Neural crest cell (in vitro differentiated cells): ENCODE measurements around the gene OR2A12. TPM values are rescaled to one million over a fixed set of nuclear protein-coding genes. Genes with fewer than 3 reads are reported as not detected.

Experiments used
- DNase-seq: peaks from one replicate; pipeline ENCODE4 v3.0.0; 2021; ENCODE audit warnings: low read depth, mixed read lengths, low spot score
- H3K27ac Mint-ChIP-seq: one replicate; pipeline ENCODE4 v1.8.0; 2021; ENCODE audit warnings: mild to moderate bottlenecking, mixed read lengths; ENCODE audit not compliant: unreplicated experiment
- H3K27me3 Mint-ChIP-seq: 2 replicates; pipeline ENCODE4 v1.8.0; 2021; ENCODE audit warnings: low read depth, mild to moderate bottlenecking, mixed read lengths
- H3K36me3 Mint-ChIP-seq: 2 replicates; pipeline ENCODE4 v1.8.0; 2021; ENCODE audit warnings: low read depth, mild to moderate bottlenecking, mixed read lengths
- H3K4me1 Mint-ChIP-seq: 2 replicates; pipeline ENCODE4 v1.8.0; 2021; ENCODE audit warnings: mixed read lengths
- H3K4me3 Mint-ChIP-seq: one replicate; pipeline ENCODE4 v1.8.0; 2021; ENCODE audit warnings: mild to moderate bottlenecking, mixed read lengths
- H3K9me3 Mint-ChIP-seq: 2 replicates; pipeline ENCODE4 v1.8.0; 2021; ENCODE audit warnings: mixed read lengths
- long read RNA-seq: library from polyadenylated mRNA; unstranded; transcript quantifications from one replicate; pipeline ENCODE4 v2.0.0, GENCODE V29; 2020
- total RNA-seq: library from RNA; stranded (reverse); gene quantifications from 2 replicates; pipeline ENCODE4 v1.2.1, GENCODE V29; 2021
- TF ChIP-seq, protein P1 (sequence below): fragments of 200-600 bp; sonication (generic); conservative IDR thresholded peaks from 2 replicates; pipeline ENCODE4 v1.5.0; 2021; ENCODE audit warnings: antibody characterized with exemption, mild to moderate bottlenecking

OR2A12 gene
- total RNA-seq = not detected in 2 replicates
- long read RNA-seq = 0 reads

- Mint-ChIP-seq H3K36me3 (no peaks in the 10 kb centered on the region), H3K9me3 (no peaks in the 10 kb centered on the region), H3K27ac (no peak within 1 kb of the TSS), H3K27me3 (peaks cover 7% of the 10 kb centered on the region), H3K4me3 (no peak within 1 kb of the TSS), H3K4me1 (no peaks in the 10 kb centered on the region)
- DNase-seq = no peak
- TF ChIP-seq, protein P1, sequence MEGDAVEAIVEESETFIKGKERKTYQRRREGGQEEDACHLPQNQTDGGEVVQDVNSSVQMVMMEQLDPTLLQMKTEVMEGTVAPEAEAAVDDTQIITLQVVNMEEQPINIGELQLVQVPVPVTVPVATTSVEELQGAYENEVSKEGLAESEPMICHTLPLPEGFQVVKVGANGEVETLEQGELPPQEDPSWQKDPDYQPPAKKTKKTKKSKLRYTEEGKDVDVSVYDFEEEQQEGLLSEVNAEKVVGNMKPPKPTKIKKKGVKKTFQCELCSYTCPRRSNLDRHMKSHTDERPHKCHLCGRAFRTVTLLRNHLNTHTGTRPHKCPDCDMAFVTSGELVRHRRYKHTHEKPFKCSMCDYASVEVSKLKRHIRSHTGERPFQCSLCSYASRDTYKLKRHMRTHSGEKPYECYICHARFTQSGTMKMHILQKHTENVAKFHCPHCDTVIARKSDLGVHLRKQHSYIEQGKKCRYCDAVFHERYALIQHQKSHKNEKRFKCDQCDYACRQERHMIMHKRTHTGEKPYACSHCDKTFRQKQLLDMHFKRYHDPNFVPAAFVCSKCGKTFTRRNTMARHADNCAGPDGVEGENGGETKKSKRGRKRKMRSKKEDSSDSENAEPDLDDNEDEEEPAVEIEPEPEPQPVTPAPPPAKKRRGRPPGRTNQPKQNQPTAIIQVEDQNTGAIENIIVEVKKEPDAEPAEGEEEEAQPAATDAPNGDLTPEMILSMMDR = no peak
Observed at GRCh38 chr7:144085978-144086377, at the start of gene OR2A12. Gene OR2A12 (plus strand): TSS chr7:144086278. CDS start chr7:144095108, 8,830 bp downstream.

GRCh38 chr7:144036302-144036885 lies 49.7 kb upstream of the OR2A12 start:
- Mint-ChIP-seq H3K27me3 (no peaks in the 10 kb centered on the region), H3K36me3 (no peaks in the 10 kb centered on the region), H3K27ac (no peak overlapping the region), H3K4me1 (no peaks in the 10 kb centered on the region), H3K4me3 (no peak overlapping the region), H3K9me3 (no peaks in the 10 kb centered on the region)
- TF ChIP-seq, protein P1 = no peak
- DNase-seq = no peak

GRCh38 chr7:144037414-144038035 lies 48.6 kb upstream of the OR2A12 start:
- H3K27ac Mint-ChIP-seq = no peak overlapping the region
- no peak for DNase-seq
- no peak overlapping the region for H3K4me3 Mint-ChIP-seq
- no peaks in the 10 kb centered on the region for H3K36me3 Mint-ChIP-seq
- H3K9me3 Mint-ChIP-seq = no peaks in the 10 kb centered on the region
- H3K27me3 Mint-ChIP-seq = no peaks in the 10 kb centered on the region
- TF ChIP-seq, protein P1 = no peak
- H3K4me1 Mint-ChIP-seq = no peaks in the 10 kb centered on the region

- TF ChIP-seq, protein P1 = no peak
- H3K27me3 Mint-ChIP-seq = peaks cover 3% of the 10 kb centered on the region
Observed at GRCh38 chr7:144038887-144039286, 47.2 kb upstream of the OR2A12 start.

DNA sequence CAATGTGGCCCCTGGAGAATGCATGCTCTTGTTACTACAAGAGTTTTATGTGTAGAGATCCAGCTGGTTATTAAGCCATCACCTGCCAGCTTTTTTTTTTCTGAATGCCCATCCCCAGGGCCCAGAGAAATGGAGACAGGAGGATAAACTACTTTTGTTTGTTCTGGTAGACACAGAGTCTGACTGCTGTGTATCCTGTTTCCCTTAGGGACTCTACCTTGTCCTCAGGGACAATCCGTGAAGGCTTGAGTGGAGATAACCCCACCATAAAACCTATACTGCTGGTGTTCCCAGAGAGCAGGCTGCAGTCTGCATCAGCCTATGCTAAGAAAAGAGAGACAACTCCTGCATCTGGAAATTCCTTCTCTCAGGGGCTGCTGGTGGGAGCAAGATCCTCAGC lies 37.4 kb upstream of the OR2A12 start, which contains the start of gene OR2A5:
Gene OR2A5 (plus strand): TSS at position 301 of the 400 bp plus-strand sequence. CDS start 1,454 bp downstream, outside the sequence.
- no peak within 1 kb of the TSS for H3K27ac Mint-ChIP-seq
- no peaks in the 10 kb centered on the region for H3K9me3 Mint-ChIP-seq
- DNase-seq = no peak
- H3K4me1 Mint-ChIP-seq = no peaks in the 10 kb centered on the region
- H3K27me3 Mint-ChIP-seq = peaks cover 7% of the 10 kb centered on the region
- H3K36me3 Mint-ChIP-seq = no peaks in the 10 kb centered on the region
- H3K4me3 Mint-ChIP-seq = no peak within 1 kb of the TSS
- TF ChIP-seq, protein P1 = no peak

More at GRCh38 chr7:144038887-144039286, 47.2 kb upstream of the OR2A12 start:
- Mint-ChIP-seq H3K27ac (no peak overlapping the region), H3K4me3 (no peak overlapping the region), H3K36me3 (no peaks in the 10 kb centered on the region), H3K4me1 (no peaks in the 10 kb centered on the region), H3K9me3 (no peaks in the 10 kb centered on the region)
- DNase-seq = no peak
